H1 (cell line): ENCODE results near the gene IKZF3.

ENCODE experiments used
- ASH2L ChIP-seq: fragments of 200-600, 300-600 bp; sonication (generic); IDR thresholded peaks from one replicate; pipeline ENCODE4 v1.7.1; 2017; ENCODE audit warnings: low read length
- ATF2 ChIP-seq: IDR thresholded peaks from 2 replicates; pipeline ENCODE4 v1.6.1; 2012; ENCODE audit warnings: low read length, inconsistent platforms
- ATF3 ChIP-seq: IDR thresholded peaks from 2 replicates; pipeline ENCODE4 v1.6.1; 2011; ENCODE audit warnings: low read depth, mild to moderate bottlenecking, low read length; ENCODE audit not compliant: insufficient read depth
- BCL11A ChIP-seq, 2 experiments: IDR thresholded peaks; one replicate each; pipeline ENCODE4 v1.6.1; 2011; ENCODE audit warnings: low read depth in 2 of 2, low read length in 2 of 2, mild to moderate bottlenecking in 2 of 2
- CEBPB ChIP-seq: IDR thresholded peaks from 2 replicates; pipeline ENCODE4 v1.6.1; 2012; ENCODE audit warnings: low read depth, low read length
- CHD1 ChIP-seq: IDR thresholded peaks from 2 replicates; pipeline ENCODE4 v1.6.1; 2012; ENCODE audit warnings: low read depth, low read length, improper control_type of control experiment
- CHD2 ChIP-seq: IDR thresholded peaks from 2 replicates; pipeline ENCODE4 v1.6.1; 2012; ENCODE audit warnings: low read length, improper control_type of control experiment
- CTCF ChIP-seq, 3 experiments: IDR thresholded peaks; 1 replicate in 2 of 3; 2 replicates in 1 of 3; pipeline versions ENCODE4 v1.5.1 to v1.6.1; 2011; ENCODE audit warnings: low read length in 3 of 3, mild to moderate bottlenecking in 3 of 3, inconsistent platforms in 2 of 3, low read depth in 1 of 3, moderate library complexity in 1 of 3; ENCODE audit not compliant: insufficient read depth in 1 of 3; ENCODE audit errors: control extremely low read depth in 1 of 3
- EP300 ChIP-seq, 2 experiments: IDR thresholded peaks; 1 replicate in 1 of 2; 2 replicates in 1 of 2; pipeline ENCODE4 v1.6.1; 2011 to 2012; ENCODE audit warnings: low read depth in 2 of 2, low read length in 2 of 2, mild to moderate bottlenecking in 2 of 2, borderline replicate concordance in 1 of 2, inconsistent platforms in 1 of 2, moderate library complexity in 1 of 2
- FOSL1 ChIP-seq: IDR thresholded peaks from 2 replicates; pipeline ENCODE4 v1.6.1; 2011; ENCODE audit warnings: mild to moderate bottlenecking, low read depth, low read length, moderate library complexity; ENCODE audit not compliant: insufficient read depth
- MAFK ChIP-seq: IDR thresholded peaks from 2 replicates; pipeline ENCODE4 v1.6.1; 2012; ENCODE audit warnings: low read depth, mild to moderate bottlenecking, improper control_type of control experiment, low read length
- MAX ChIP-seq: IDR thresholded peaks from 2 replicates; pipeline ENCODE4 v1.6.1; 2012; ENCODE audit warnings: inconsistent platforms
- RFX5 ChIP-seq: IDR thresholded peaks from 2 replicates; pipeline ENCODE4 v1.6.1; 2011; ENCODE audit warnings: low read depth, low read length, improper control_type of control experiment, borderline replicate concordance

GRCh38 chr17:39715375-39716072 lies 148.6 kb downstream of the IKZF3 start:
- no peak for TF ChIP-seq CEBPB
- TF ChIP-seq MAX = no peak
- TF ChIP-seq CTCF (IDR thresholded peaks at IDR 0.05; ENCODE audit: control extremely low read depth in 1 of 3, insufficient read depth in 1 of 3, low read depth in 1 of 3, low read length in 3 of 3) = no peak
- no peak for TF ChIP-seq ASH2L
- no peak for TF ChIP-seq FOSL1
- TF ChIP-seq CHD2 = no peak
- TF ChIP-seq ATF2 = no peak
- no peak for TF ChIP-seq ATF3
- TF ChIP-seq CHD1 = no peak
- no peak for TF ChIP-seq EP300 (IDR thresholded peaks at IDR 0.05; ENCODE audit: borderline replicate concordance in 1 of 2, low read depth in 2 of 2, low read length in 2 of 2)
- TF ChIP-seq BCL11A (IDR thresholded peaks at IDR 0.05; ENCODE audit: low read depth in 2 of 2, low read length in 2 of 2) = no peak
- TF ChIP-seq MAFK = no peak
- TF ChIP-seq RFX5 = no peak
